EH (cell line): ENCODE data around the gene BCLAF1.
A peak's percentile ranks its signal among the peaks of the same experiment; 100 is the strongest.
"Not testable (repeated sequence)": the region's sequence is repeated elsewhere in the genome, so short reads cannot be mapped to it uniquely, and the experiment has no call there.

Experiments
- DNase-seq: peaks from one replicate; pipeline ENCODE4 v3.0.0-alpha.2; 2015; ENCODE audit warnings: low read depth

BCLAF1 gene

DNA sequence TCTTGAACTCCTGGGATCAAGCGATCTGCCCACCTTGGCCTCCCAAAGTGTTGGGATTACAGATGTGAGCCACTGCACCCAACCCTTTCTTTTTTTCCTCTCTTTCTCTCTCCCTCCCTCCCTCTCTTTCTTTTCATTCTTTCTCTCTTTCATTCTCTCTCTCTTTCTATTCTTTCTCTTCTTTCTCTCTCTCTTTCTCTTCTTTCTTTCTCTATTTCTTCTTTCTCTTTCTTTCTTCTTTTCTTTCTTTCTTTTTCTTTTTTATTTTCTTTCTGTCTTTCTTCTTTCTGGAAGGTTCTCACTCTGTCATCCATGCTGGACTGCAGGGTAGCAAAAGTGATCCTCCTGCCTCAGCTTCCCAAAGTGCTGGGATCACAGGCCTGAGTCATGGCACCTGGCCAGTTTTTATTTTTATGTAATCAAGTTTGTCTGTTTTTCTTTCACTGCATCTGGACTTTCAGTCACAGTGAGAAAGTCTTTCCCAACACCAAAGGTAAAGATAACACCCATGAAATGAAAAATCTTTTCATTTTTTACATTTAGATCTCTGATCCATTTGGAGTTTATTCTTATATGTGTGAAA is 20.2 kb upstream of the BCLAF1 start:
- no peak for DNase-seq

DNA sequence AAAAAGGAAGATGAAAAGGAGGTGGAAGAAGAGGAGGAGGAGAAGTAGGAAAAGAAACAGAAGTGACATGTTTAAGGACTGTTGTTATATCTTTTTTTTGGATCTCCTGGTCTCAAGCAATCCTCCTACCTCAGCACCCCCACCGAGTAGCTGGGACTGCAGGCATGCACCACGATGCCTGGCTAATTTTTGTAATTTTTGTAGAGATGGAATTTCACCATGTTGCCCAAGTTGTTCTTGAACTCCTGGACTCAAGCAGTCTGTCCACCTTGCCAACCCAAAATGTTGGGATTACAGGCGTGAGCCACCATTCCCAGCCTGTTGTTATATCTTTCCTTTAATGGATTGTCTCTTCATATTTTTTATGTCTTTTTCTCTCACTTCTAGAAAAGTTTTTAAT is 19.5 kb upstream of the BCLAF1 start:
- no peak for DNase-seq

DNA sequence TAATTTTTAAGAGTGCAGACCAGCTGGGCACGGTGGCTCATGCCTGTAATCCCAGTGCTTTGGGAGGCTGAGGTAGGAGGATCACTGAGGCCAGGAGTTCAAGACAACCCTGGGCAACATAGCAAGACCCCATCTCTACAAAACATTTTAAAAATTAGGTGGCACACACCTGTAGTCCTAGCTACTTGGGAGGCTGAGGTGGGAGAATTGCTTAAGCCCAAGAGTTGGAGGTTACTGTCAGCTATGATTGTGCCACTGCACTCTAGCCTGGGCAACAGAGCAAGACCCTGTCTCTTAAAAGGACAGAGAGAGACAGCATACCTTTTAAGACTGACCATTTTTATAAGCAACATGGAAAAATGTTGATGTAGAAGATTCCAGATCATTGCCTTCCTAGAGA is 18.8 kb upstream of the BCLAF1 start:
- not testable (repeated sequence) for DNase-seq

DNA sequence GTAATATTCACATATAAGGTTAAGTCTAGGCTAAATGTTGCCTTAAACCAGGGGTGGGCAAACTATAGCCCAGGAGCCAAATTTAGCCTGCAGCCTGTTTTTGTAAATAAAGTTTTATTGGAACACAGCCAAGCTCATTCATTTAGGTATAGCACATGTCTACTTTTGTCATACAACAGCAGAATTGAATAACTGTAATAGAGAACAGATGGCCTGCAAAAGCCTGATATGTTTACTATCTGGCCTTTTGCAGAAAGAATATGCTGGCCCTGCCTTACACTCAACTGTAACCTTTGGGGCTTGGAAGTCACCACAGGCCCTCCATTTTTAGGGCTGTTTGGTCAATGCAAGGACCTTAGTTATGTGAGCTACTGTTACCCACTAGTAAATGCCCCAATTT is 17.7 kb upstream of the BCLAF1 start:
- no peak for DNase-seq

DNA sequence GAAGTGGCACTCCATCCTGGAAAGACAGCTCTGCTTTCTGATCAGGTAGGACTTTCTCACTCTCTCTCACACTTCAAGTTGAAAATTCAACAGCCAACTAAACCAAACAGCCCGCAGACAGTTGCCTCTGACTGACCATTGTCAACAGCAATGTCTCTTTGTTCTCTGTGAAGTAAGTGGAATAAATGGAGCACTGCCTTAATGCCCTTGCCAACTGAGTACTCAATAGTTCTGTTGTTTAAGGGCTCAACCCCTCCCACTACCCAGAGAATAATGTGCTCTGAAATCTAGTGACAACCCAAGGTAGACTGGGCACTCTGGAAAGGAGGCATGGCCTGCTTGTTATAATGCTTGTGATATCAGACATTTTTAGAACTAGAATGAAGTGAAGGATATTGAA is 16.8 kb upstream of the BCLAF1 start:
- DNase-seq, result no peak

DNA sequence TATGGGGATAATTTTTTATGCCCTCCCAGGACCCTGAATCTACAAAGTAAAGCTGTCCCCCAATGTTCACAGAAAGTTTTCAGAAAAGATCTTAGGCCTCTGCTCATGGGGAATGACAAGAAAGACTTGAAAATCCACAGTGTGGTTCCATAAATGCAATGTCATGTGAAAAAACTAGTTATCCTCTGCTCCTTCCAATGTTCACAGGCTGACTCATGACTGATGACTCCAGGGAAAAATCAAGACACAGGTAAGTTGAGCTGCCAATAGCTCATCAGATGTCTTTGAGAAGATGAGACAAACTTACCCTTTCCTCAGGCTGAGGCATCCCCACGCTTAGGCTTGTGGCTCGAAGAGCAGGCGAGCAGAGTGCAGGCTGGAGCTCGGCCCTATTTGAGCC is 14.8 kb upstream of the BCLAF1 start:
- no peak for DNase-seq

DNA sequence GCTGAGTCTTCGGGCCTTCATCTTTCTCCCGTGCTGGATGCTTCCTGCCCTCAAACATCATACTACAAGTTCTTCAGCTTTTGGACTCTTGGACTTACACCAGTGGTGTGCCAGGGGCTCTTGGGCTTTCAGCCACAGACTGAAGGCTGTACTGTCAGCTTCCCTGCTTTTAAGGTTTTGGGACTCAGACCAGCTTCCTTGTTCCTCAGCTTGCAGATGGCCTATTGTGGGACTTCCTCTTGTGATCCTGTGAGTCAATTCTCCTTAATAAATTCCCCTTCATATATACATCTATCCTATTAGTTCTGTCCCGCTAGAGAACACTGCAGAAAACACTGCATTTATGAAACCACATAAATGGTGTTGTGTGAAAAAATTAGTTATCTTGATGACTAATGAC is 13.9 kb upstream of the BCLAF1 start:
- DNase-seq, result no peak

DNA sequence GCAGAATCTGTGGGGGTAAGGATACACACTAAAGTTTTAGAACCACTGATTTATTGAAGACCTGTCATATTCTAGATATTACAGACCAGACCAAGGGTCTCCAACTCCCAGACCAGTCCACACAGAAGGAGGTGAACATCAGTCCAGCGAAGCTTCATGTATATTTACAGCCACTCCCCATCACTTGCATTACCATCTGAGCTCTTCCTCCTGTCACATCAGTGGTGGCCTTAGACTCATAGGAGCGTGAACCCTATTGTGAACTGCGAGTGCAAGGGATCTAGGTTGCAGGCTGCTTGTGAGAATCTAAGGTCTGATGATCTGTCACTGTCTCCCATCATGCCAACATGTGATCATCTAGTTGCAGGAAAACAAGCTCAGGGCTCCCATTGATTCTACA is 5.0 kb upstream of the BCLAF1 start:
- DNase-seq, result no peak

DNA sequence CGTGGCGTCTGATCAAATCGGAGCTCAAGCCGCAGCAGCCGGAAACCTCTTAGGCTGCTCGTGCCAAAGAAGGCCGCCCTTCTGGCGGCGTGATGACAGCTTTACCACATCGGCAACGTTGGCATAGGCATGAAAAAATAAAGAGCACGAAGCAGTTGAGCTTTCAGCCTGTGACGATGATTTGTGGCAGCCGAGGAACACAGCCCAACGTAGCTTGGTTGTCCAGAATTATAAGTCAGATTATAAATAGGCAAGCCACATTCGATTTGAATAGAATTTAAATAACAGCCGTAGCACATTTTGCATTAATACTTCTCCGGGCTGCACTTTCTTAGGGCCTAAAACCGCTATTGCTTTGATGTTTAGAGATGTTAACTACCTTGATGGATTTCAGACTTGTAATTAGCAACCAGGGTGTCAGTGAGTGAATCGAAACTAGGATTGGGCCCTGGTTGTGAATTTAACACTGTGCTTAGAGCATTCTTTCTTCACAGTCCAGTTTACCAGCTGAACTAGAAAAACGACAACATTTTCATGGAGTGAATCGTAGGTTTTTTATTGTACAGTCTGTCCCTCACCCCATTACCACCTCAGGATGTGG is 864 bp upstream of the BCLAF1 start:
- DNase-seq, result peak; percentile 92

DNA sequence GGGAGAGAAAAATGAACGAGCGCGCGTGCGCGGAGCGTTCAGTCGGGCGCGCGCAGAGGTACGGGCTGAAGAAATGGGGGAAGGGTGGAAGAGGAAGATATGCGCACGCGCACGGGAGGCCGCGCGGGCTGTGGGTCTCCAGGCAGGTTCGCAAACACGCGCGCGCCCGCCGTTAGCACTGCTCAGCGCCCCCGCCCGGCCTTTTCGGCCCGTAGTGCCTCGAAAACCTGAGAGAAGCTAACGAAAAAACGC is 393 bp downstream of the BCLAF1 start:
- peak; percentile 90 for DNase-seq

DNA sequence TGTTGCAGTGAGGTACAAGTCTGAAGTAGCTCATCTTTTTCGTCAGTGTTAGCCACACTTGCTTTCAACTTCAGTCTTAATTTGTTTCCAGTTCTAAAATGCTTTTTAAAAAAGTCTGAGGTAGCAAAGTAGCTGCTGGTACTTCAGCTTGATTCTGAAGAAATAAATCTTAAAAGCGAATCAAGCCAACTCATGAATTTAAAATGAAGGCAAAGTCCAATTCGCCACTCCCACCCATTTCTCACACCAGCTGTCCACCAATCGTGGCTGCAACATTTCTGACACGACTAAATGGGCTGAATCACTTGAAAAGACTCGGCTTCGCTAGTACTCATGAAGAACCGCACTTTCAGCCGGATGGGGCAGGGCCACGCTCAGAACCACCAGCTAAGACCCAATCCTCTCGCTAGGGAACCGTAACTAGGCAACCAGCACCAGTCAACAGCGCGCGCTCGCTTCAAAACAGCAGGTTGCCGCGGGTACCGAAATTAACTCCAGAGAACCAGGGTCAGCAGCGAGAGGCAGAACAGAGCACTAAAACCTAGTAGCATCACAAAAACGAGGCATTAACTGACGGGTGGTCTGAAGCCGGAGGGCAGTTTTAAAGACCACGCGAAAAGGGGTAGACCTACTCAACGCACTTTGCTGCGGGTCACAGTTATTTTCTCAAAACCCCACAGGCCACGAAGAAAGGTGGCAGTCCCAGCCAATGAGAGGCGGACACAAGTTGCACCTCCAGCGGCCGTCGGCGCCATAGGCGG is 900 bp downstream of the BCLAF1 start:
- DNase-seq, result peak; percentile 96

DNA sequence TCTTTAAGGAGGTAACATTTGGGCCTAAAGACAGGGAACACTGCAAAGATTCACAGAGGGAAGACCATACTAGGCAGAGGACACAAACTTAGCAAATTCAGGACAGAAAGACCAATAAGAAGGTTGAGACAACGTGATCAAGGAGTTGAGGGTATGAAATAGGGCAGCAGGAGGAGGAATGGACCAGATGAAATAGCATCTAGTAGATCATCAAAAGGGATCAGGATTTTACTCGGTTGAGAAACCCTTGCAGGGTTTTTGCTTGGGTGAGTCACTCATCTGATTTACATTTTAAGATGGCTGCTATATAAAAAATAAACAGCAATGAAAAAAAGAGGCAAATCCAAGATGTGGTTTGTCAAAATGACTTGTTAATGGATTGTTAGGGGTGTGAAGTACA is 4.7 kb downstream of the BCLAF1 start:
- DNase-seq, result peak; percentile 49

DNA sequence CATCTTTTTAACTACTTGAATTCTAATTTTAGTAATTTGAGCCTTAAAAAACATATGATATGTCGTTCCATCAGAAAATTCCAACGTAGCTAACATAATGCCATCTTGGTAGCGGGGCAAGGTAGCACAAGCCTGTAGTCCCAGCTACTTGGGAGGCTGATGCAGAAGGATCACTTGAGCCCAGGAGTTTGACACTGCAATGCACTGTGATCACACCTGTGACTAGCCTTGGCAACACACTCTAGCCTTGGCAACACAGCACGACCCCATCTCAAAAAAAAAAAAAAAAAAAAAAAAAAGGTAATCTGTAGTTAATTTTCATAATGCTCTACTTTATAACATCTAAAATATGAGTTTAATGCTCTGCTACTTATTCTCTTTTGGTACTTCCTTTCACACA is 6.7 kb downstream of the BCLAF1 start:
- no peak for DNase-seq

DNA sequence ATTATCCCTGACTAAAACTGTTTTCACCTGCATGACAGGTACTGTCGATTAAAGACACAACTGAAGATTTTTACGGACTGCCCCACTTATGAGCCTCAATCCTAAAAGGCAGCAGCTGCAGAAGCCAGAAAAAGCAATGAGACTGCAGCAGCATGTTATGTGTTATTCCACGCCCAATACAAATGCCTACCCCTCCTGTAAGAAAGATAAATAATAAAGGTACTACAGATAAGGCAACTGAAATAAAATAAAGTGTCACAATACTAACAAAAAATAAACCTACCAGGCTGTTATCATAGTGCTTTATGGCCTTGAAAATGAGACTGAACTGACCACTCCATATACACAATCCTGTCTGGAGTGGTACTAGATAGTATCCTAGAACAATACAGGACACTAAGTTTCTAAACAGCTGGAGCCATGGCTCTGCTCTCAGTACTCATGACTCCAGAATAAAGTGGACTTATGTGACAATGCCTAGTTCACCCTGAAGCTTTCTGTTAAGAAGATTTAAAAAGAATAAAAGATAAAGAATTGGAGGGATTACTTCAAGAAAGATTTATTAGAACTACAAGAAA is 9.5 kb downstream of the BCLAF1 start:
- DNase-seq, result no peak

DNA sequence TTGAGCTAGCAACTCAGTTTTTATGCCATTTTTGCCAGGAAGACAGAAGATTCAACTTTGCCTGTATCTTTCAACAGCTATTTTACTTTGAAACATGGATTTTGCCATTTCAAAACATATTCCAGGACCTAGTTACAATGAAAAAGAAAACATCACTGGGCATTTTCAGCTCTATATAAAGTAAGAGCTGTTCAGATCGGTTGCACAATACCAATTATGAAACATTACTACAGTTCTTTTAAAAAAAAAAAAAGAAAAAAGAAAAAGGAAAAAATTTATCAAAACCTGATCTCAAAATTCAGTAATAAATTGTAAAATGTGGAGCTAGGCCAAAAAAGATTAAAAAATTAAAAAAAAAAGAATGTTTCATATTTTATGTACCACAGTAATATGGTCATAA is 15.6 kb downstream of the BCLAF1 start:
- no peak for DNase-seq

DNA sequence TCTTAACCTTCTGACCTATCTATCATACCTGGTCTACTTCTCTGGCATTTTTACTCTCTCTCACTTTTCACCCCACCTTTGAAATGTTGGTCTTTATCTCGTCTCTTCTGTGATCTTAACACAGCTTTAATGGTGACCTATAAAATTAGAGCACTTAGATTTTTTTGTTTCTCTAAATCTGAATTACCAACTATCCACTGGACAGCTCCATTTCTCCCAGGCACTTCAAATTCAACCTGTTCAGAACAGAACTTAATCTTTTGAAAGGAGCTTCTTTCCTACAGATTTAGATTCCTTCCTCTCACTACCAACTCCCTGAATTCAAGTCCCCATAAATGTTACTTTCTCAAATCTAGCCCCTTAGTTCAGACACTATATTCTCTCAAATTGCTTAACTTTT is 24.5 kb downstream of the BCLAF1 start:
- DNase-seq, result no peak

DNA sequence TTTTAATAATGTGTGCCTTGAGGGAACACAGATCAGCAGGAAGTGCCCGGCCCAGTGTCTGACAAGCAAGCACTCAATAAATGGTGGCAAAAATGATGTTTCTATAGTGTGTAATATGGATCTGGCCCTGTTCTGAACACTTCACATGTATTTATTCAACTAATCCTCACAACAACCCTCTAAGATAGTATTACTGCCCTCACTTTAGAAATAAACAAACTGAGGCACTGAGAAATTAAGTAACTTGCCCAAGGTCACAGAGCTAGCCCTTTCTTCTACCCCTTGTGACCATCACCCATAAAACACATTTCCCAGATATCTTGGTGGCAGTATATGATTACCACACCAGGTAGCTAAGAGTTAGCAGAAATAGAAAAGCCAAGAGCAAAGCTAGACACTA is 26.7 kb downstream of the BCLAF1 start:
- no peak for DNase-seq

DNA sequence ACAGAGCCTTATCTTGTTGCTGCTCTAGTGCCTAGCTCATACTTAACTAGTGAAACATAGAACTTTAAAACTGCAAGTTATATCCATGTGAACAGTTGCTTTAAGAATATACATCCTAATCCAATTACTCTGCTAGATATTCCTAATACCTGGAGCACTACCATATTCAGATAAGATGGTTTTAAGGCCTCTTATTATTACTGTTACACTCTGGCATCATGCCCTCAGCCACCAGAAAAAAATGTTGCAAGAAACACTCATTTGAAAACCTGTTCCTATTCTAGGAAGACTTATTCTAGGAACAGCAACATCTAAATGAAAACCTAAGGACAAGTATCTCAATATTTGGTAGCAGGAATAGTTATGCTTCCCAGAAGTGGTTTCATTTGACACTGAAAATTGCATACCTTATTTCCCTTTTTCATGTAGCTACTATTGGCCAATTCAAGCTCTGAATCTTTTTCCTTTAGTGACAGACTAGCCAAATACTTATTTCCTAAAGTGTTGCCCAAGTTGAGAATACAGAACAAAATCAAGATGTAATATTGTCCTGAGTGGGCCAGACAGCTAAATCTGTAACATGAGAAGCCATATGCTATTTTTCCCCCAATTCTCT is 34.7 kb downstream of the BCLAF1 start:
- DNase-seq, result no peak

DNA sequence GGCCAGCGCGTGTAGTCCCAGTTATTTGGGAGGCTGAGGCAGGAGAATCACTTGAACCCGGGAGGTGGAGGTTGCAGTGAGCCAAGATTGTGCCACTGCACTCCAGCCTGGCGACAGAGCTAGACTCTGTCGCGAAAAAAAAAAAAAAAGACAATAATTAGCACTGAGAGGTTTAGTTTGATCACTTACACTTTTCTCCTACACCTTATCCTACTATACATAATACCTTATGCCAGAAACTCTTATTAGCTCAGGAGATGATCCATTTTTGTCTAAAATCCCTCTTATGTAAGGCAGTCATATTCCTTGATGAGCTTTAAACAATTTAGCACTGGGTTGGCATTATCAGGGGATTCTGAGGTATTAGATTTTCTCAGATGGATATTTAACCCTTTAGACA is 35.9 kb downstream of the BCLAF1 start:
- DNase-seq, result no peak

DNA sequence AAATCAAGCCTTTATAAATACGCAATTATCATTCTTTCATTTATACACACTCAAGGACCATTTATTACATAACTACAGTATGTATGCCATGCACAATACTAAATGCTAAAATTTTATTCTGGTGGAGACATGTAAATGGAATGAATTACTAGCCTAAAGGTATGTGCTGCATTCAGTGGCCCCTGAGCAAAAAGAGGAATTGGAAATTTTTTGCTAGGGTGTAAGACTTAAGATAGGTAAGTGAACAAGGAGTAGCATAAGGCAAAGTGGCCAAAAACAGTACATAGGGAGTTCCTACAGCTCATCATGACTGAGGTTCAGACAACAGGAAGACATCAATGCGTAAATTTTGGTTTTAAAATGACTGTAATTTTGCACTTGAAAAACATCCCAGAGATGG is 37.2 kb downstream of the BCLAF1 start:
- DNase-seq, result no peak

DNA sequence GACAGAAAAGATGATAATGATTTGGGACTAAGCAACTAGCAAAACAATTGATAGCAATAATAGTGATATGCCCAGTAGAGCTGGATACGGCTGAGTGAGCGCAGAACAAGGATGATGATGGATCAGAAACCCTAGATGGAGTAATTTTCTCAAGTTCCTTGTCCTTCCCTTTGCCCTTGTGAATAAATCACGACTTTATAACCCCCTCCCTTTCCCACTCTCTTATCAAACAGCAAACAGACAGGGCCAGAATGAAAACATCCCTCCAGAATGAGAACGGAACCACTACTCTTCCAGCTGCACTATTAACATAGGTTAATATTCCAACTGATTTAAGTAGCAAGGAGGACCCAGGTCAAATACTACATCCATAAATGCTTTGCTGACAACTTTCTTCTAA is 38.3 kb downstream of the BCLAF1 start:
- DNase-seq, result no peak

DNA sequence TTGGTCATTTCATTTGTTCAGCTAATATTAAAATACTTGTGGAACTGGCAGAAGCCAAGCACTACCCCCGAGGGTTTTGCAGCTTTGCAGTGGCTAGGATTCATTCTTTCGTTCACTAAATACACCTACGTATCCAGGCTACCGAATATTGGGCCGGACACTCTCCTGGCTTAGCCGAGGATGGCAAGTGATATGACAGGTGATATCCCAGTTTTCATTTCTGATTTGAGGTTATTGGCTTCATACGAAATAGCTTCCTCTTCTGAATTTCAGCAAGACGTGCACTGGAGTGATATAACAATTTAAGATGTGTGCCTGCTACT is 39.0 kb downstream of the BCLAF1 start:
- peak; percentile 6 for DNase-seq
